Stimulated activated CD4-positive, alpha-beta T cell treated with anti-CD3 and anti-CD28 coated beads, TNF-alpha, amount 100 ng/mL, for 24 hours (primary cell): Measurements from ENCODE around the gene LAD1.
A peak's percentile ranks its signal among the peaks of the same experiment; 100 is the strongest.

Experiments
- DNase-seq, 3 experiments: peaks; one replicate each; pipeline ENCODE4 v3.0.0-alpha.2; 2020; ENCODE audit warnings: low read depth in 3 of 3

LAD1 gene

DNA sequence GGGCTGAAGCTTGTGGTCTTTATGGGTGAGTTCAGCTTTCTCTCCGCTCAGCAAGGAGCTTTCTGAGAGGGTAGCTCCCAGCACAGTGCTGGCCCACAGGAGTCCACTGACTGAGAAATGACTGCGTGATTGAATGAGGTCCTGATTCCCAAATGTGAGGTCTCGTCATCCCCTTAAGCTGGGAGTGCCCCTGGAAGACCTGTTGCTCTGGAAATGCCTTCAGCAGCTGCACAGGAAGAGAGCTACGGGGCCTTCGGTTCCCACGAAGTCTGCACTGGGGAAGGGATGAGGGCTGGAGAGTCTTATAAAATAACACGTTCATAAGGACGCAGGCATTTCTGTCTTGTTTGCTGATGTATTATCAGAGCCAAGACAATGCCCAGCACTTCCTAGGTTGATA is 35.7 kb downstream of the LAD1 start:
- no peak for DNase-seq

DNA sequence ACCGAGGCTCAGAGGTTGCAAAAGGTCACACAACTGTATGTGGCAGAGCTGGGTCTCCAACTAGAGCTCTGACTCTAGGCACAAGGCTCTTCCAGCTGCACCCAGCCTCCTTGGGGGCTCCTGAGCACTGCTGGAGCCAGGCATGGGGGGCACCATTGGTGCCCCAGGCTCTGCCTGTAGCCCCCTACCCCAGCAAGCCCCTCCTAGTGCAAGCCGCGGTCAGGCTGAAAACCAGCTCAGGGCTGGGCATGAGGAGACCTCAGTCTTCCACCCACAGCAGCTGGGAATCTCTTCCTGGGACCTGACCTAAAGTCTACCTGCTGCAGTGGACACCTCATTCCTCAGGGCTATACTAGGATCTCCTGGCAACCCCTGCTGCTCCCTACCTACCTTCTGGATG is 36.2 kb downstream of the LAD1 start:
- DNase-seq: no peak

DNA sequence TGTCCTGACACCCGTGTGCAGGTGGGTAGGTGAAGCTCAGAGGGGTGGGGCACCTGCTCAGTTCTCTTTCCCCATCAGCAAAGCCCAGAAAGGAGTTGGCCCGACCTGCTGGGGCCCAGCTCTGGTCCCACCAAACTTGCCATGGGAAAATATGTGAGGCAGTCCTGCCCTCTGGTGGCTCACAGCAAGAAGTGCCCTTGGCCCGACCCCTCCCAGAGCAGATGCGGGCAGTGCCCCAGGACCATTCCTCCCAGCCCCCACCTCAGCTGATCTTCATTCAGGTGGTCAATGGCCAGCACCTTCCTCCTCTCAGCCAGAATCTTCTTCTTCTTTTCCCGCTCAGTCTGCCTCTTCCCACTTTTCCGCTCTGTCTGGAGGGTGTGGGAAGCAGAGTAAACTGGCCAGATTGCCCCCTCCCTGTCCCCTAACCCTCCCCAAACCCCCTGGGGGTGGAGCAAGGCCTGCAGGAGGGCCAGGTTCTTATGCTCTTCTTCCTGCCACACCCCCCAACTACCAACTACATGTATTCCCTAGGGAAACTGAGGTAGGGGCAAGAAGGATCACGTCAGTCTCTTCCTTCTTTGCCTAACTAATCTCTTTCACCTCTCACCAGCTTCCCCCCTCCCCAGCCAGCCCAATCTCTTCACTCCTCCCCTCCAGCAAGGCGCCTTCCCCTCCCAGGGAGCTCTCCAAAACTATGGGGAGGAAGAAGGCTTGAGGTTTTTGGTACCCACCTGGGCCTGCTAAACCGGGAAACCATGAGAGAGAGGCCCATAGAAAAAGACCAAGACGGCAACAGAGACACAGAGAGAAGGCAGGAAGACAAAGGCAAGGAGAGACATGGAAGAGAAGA is 37.2 kb downstream of the LAD1 start:
- DNase-seq: peak in 1 of 3 experiments; percentile 22

DNA sequence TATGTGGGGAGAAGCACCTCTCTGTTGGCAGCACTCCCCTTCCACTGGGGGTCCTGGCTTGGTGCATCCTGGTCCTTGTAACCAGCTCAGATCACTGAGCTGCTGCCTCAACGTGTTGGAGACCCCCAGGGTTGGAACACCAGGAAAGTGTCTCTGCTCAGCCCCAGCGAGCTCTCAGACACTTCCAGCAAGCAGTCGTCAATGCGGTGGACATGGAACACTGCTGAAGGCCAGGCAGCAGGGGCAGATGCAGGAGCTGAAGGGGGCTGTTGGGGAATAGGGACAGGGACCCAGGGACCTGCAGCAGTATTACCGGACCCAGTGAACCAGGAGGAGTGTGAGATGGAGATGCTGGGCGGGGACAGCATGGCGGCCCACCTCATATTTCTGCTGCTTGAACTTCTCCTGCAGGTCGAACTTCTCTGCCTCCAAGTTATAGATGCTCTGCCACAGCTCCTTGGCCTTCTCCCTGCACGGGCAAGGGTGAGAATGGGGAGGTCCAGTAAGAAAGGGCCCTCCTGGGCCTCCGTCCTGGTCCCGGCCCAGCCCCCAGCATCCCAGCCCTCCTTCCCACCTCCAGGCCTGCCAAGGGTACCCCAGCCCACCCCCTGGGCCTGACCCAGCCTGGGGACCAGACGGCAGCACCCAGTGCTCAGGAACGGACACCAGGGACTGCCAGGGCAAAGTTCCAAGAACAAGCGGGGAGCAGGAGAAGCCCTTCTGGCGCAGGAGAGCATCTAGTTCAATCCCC is 38.0 kb downstream of the LAD1 start:
- DNase-seq: no peak

DNA sequence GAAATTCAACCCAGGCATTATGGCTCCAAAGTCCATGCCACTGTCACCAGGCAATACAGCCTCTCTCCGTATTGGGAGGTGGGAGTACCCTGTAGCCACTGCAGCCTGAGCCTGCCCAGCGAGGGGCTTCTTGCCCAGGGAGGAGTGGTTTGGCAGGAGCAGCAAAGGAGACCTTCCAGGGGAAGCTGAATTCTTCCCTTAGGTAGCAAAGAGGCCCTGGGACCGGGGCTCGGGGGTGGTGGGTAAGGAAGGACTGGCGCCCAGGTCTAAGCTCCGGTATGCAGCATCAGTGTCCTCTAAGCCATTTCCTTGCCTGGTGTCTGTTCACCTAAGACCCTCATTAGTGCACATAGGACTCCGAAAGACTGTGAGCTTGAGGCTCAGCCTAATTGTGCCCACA is 38.6 kb downstream of the LAD1 start:
- DNase-seq: no peak

DNA sequence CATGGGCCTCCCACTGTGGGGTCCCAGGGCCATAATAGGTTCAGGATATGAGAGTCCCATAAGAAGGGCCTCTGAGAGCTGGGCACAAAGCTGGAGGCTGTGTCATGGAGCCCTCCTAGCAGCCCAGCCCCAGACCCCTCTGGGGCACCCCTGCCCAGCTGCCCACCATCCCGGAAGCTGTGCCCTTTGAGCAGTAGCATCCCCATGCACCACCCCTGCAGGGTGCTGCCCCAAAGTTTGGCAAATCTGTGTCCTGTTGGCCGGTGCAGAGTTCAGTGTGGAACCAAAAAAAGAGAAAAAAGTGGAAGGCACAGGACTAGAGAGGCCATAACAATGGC is 39.3 kb downstream of the LAD1 start:
- DNase-seq: no peak

DNA sequence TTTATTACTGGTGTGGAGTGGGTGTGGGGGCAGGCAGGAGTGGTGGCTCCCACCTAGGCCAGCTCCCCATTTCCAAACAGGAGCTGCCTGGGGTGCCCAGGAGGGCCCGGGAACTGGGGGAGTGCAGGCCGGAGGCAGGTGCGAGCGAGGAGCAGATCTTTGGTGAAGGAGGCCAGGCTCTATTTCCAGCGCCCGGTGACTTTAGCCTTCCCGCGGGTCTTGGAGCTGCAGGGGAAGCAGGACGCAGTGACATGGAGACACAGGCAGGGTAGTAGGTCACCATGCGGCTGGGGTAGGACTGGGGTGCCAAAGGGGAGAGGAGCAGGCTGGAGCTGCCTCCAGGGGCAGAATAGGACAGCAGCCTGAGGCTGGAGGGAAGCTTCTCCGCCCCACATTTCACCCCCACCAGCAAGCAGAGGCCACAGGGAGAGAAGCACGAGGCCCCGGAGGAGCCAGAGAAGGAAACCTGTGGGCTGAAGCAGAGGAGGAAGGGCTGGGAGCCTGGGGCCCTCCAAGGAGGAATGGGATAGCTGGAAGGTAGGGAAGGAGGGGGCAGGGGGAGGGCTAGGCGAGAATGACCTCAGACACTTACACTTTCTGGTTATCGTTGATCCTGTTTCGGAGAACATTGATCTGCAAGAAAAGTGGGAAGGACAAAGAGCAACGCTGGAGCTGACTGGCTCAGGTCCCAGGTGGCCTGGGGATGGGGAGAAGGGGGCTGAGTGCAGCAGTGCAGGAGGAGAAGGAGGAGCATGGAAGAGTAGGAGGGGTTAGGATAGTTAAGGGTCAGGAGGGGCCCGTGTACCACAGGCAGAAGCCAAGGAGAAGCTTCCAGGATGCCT is 39.9 kb downstream of the LAD1 start:
- DNase-seq: no peak

DNA sequence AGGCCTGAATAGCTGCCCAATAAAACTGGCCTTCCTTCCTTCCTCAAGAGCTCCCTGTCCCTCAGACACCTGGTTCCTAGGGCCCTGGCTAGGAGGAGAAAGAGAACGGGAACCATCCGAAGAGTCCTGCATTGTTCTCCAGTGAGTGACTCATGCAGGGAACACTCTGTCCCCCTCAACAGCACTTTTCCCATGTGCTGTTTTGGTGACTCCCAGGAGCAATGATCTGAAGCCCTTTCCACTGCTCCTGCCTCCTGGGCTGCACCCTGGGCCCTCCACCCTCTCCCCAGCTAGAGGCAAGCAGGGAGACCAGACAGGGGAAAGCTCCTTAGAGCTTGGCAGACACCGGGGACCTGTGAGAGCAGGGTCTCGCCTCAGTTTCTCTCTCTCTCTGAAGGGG is 40.5 kb downstream of the LAD1 start:
- no peak for DNase-seq

DNA sequence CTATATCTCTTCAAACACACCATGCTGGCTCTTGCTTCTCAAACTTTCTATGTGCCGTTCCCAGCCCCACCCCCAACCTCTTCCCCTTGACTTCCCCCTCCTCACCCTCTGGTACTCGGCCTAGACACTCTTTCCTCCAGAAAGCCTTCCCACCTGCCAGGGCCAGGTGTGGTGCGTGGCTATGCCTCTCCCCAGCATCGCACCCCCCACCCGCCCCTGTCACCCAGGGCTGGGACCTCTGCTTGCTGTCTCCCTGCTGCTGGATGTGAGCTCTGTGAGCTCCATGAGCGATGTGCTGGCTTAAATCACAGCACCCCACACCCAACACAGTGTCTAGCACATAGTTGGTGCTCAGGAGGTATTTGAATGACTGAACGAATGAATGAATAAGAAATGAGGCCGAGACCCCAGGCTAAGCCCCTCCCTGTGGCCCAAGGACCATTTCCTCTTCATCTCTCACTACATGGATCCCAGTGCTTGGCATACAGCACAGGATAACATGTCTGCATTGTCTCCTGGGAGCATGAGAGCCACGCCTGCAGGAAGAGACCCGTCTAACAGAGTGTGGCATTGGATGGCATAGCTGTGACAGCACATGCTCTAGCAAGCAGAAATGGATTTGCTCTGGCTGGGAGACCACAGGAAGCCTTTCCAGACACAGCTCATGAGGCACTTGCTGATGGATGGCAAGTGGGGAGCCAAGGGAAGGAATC is 41.3 kb downstream of the LAD1 start:
- DNase-seq: no peak

DNA sequence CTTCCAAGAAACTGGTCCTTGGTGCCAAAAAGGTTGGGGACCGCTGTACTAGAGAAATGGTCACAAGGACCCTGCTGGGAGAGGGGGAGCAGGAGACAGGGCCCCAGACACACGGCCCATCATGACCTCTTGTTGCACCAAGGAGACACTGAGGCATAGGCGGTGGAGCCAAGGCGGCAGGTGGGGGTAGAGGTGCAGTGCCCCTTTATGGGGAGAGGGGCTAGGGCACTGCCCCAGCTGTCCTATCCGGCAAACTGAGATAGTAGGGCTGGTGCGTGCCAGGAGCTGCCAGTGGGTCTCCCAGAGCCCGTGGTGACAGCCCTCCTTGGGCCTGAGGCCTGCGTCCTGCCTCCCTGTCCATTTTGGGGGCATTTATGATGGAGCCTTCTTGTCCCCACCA is 41.9 kb downstream of the LAD1 start:
- no peak for DNase-seq

DNA sequence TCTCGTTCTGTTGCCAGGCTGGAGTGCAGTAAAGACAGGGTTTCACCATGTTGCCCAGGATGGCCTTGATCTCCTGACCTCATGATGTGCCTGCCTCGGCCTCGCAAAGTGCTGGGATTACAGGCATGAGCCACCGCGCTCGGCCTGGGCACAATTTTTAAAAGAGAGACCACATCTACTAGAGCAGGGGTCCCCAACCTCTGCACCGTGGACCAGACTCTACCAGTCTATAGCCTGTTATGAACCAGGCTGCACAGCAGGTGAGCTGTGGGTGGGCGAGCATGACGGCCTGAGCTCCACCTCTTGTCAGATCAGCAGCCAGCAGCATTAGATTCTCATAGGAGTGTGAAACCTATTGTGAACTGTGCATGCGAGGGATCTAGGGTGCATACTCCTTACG is 42.4 kb downstream of the LAD1 start:
- DNase-seq: no peak

DNA sequence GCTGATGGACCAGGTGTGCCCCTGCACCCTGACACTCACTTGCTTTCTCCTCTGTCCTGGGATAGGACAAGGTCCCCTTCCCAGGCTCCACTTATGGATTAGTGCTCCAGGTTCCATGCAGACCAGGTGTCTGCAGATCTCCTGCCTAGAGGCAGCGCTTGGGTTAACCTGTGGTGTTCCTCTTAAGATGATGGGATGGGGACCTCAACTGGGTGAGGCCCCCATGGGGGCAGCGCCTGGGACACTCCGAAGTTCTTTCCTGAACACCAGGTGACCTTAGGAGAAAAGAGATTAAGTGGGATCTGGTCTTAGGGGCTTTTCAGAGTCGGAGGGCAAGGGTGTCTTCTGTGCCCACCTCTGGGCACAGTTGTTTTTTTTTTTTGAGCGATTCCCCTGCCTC is 42.9 kb downstream of the LAD1 start:
- DNase-seq: no peak

DNA sequence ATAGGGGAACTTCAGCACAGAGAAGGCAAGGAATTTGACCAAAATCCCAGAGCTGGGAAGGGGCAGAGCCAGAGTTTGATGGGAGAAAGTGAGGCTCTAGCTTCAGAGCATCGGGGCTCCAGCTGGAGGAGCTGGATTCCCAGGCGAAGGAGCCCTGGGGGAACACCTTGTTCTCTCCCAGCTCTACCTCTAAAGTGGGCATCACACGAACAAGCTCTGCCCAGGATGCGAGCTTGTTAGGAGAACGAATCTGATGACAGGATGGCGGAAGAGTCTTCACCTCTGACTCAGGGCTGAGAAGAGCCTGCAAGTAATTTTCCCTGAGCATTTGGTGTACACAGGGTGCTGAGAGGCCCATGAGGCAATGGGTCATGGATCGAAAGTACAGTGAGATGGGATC is 43.7 kb downstream of the LAD1 start:
- no peak for DNase-seq

DNA sequence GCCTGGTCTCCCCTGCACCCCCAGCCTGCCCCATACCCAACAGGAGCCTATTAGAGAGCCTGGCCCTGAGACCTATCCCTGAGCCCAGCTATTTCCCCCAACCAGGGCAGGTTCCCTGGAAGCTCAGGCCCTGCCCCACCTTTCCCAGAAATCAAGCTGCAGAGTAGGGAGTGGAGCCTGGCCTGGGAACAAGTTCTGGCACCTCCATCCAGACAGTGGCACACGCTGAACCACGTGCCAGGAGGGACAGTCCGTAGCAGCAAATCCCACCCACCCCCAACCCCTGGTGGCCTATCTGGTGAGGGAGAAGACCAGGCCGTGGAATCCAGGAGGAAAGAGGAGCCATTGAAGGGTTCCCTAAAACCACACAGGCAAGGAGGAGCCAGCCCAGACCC is 44.2 kb downstream of the LAD1 start:
- no peak for DNase-seq

DNA sequence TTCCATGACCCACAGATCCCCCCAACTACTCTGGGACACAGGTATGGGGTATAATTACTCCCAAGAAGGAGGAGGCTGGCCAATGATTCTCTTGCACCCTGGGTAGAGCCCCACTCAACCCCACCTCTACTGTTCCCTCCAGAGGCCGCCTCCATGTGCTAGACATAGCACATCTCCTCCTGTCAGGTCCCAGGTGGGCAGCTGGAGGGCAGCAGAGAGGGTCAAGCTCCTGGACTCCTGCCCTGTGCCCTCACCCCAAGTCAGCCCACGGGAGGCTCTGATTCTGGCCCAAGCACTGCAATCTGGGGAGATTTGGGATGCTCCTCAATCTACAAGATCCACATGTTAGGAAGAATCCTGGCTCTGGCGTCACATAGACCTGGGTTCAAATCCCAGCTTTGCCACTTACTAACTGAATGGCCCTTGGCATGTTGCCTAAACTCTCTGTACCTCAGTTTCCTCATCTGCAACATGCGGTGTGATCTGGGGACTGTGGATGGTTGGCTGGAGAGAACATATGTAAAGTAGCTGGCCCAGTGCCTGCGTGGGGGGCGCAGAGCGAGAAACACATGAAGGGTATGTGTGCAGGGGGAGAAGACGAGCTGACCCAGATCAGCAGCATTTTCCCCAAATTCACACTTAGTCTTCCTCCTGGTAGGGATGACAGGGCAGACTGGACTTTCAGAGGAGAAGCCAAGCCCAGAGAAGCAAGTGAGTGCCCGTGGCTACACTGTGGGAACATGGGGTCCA is 44.8 kb downstream of the LAD1 start:
- no peak for DNase-seq

DNA sequence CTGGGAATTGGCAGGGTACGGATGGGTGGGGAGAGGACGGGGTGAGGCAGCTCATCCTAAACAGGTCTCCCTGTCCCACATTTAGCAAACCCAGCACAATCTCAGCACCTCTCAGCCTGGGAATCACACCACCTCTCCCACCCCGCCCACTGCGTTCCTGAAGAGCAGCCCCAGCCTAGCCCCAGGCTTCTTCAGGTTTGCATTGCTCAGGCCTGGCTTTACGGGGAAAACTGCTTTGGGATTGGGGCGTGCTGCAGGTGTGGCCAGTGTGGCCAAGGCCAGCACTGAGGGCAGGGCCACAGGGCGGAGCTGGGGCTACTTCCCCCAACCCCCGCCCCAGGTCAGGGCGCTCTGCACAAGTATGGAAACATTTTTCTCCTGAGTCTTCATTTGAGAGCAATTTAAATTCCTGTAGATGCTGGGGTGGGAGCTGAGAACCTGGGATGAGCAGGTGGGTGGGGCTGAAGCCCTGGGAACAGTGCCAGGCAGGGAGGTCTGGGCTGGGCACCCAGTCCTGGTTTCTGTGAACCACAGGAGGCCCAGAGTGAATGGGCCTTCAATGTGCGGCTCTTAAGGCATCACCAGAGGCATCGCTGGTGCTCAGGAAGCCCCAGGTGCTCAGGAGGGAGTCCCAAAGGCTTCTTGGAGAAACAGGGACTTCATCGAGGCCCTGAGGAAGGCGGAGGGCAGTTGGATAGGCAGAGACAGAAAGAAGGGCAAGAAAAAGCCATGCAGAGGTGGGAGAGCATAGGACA is 45.8 kb downstream of the LAD1 start:
- DNase-seq: no peak

DNA sequence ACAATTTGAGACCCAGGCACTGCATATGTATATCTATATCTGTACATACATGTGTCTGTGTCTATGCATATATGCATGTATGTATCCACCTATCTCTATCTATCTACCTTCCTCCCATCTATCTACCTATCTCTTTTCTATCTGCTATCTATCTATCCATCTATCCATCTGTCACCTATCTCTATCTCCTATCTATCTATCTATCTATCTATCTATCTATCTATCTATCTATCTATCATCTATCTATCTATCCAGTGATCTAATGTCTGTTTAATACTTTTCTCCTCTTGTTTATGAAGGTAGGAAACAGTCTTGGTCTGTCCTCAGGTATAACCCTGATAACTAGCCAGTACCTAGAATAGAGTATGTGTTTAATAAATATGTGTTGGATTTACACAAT is 47.5 kb downstream of the LAD1 start:
- DNase-seq: no peak

DNA sequence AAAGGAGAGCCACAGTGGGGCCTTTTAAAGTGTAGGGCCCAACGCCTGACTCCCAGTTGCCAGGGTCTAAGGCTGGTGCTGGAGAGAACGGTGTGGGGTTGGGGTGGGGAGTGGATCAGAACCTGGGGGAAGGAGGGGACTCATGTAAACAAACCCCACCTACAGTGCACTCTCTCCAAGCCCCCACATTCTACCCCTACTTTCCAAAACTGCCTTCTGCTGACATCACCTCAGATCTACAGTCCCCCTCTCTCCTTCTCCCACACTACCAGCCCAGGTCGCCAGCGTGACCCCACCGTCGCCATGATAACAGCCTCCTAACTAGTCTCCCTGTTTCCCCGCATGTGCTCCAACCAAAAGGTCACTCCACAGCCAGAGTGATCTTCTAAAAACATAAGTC is 48.2 kb downstream of the LAD1 start:
- no peak for DNase-seq

DNA sequence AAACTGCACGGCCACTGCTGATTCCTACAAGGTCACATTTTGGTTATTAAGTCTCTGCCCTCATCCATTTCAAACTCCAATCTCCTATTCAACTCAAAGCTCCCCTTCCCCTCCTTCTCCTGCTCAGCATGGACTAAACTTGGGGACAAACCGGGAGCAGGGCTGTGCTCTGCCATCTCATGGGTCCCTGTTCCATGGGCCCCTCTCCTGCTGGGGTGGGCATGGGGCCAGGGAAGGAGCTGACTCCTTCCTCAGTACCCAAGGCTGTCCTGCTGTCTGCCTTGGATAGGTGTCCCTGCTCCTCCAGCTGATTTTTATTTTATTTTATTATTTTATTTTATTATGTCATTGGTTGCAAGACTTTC is 48.8 kb downstream of the LAD1 start:
- no peak for DNase-seq

DNA sequence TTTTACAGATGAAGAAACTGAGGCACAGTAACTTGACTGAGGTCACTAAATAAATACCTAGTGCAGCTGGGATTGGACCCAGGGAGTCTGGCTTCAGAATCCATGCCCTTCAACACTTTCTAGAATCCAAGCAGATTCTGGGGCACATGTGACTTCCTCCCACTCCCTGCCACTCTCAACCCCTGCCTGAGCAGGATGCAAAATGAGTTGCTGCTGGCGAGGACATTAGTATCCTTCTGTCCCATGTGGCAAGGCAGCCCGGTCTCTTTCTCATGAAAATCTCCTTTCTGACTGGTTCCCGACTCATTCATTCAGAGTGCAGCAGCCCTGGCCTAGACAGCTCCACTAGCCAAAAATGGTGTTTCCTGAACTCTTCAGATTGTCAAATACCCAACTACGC is 50.0 kb downstream of the LAD1 start:
- no peak for DNase-seq

DNA sequence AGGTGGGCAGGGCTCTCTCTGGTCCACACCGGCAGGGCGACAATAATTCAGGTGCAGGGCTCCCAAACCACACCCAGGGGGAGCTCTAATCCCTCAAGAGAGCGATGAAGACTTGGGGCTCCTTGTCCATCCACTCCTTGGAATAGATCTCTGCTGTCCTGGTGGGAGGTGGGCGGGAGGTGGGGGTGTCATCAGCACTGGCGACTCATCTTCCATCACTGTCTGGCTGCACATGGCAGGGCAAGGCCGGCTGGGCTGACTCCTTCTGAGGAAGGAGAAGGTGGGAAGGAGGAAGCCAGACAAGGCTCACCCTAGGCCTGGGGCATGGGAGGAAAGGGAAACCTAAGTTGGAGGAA is 50.9 kb downstream of the LAD1 start:
- DNase-seq: peak in 1 of 3 experiments; percentile 16
